CD4-positive, alpha-beta memory T cell (primary cell): ENCODE measurements around the gene UBE2J1. TPM values are rescaled to one million over a fixed set of nuclear protein-coding genes. Genes with fewer than 3 reads are reported as not detected.

Source experiments
- CTCF ChIA-PET: fragments of 350-600 bp; sonication (Branson Sonifier 250); formaldehyde crosslinking; loops from one replicate; lab custom pipeline; 2021; ENCODE audit warnings: inconsistent platforms; ENCODE audit not compliant: partially characterized antibody; lab: Charles Lee
- POLR2A ChIA-PET: fragments of 350-600 bp; sonication (Branson Sonifier 250); formaldehyde crosslinking; loops from one replicate; lab custom pipeline; 2021; ENCODE audit not compliant: partially characterized antibody; lab: Charles Lee
- DNase-seq, 5 donors: peaks; one replicate each; pipeline versions ENCODE4 v3.0.0 to v3.0.0-alpha.2; 2020 to 2022; ENCODE audit warnings: mixed read lengths in 1 of 5
- H3K27ac ChIP-seq: one replicate; pipeline ENCODE4 v1.7.0; 2013; ENCODE audit warnings: low read depth, low read length
- H3K27me3 ChIP-seq: 2 replicates; pipeline ENCODE4 v1.7.0; 2013; ENCODE audit warnings: mild to moderate bottlenecking, low read length, moderate library complexity; ENCODE audit not compliant: insufficient read depth
- H3K36me3 ChIP-seq: 2 replicates; pipeline ENCODE4 v1.7.0; 2013; ENCODE audit warnings: mild to moderate bottlenecking, low read length, moderate library complexity; ENCODE audit not compliant: insufficient read depth
- H3K4me1 ChIP-seq: 2 replicates; pipeline ENCODE4 v1.7.0; 2013; ENCODE audit warnings: mild to moderate bottlenecking, low read length, moderate library complexity; ENCODE audit not compliant: insufficient read depth
- H3K4me3 ChIP-seq, 2 donors: one replicate each; pipeline ENCODE4 v1.7.0; 2013; ENCODE audit warnings: low read length in 2 of 2, mild to moderate bottlenecking in 1 of 2
- H3K9me3 ChIP-seq, 2 donors: one replicate each; pipeline ENCODE4 v1.7.0; 2013; ENCODE audit warnings: low read length in 2 of 2, control low read depth in 1 of 2; ENCODE audit not compliant: control insufficient read depth in 1 of 2
- H3K27ac Mint-ChIP-seq, 7 donors: one replicate each; pipeline ENCODE4 v1.8.0; 2020 to 2021; ENCODE audit warnings: mixed read lengths in 7 of 7, mild to moderate bottlenecking in 6 of 7, inconsistent platforms in 3 of 7, moderate library complexity in 3 of 7
- H3K27me3 Mint-ChIP-seq, 2 donors: one replicate each; pipeline ENCODE4 v1.8.0; 2020 to 2021; ENCODE audit warnings: mixed read lengths in 2 of 2
- H3K36me3 Mint-ChIP-seq, 2 donors: one replicate each; pipeline ENCODE4 v1.8.0; 2020 to 2021; ENCODE audit warnings: mixed read lengths in 2 of 2, inconsistent platforms in 1 of 2, mild to moderate bottlenecking in 1 of 2
- H3K4me1 Mint-ChIP-seq, 4 donors: one replicate each; pipeline ENCODE4 v1.8.0; 2020 to 2021; ENCODE audit warnings: mixed read lengths in 4 of 4, mild to moderate bottlenecking in 1 of 4
- H3K4me3 Mint-ChIP-seq, 8 donors: one replicate each; pipeline ENCODE4 v1.8.0; 2020 to 2021; ENCODE audit warnings: mixed read lengths in 8 of 8, mild to moderate bottlenecking in 7 of 8, moderate library complexity in 6 of 8, inconsistent platforms in 3 of 8
- H3K9me3 Mint-ChIP-seq, 8 donors: one replicate each; pipeline ENCODE4 v1.8.0; 2020 to 2021; ENCODE audit warnings: mixed read lengths in 8 of 8, mild to moderate bottlenecking in 5 of 8, inconsistent platforms in 3 of 8, moderate library complexity in 1 of 8
- intact Hi-C: fragments of 100-400 bp; cut with micrococcal nuclease; formaldehyde crosslinking; loops from one replicate; pipeline ENCODE4 v1.15.1; 2023
- polyA plus RNA-seq, 2 donors: library from polyadenylated mRNA; unstranded; fragments of 300-500 nt; fragmentation: Illumina TruSeq; gene quantifications; one replicate each; pipeline ENCODE4 v1.2.3, GENCODE V29; 2021
- total RNA-seq, 2 experiments: library from RNA; stranded (reverse); gene quantifications; one replicate each; pipeline ENCODE4 v1.2.3, GENCODE V29; 2021

UBE2J1 gene
- total and polyA plus RNA-seq, 4 experiments from 2014 or later, result 21.9 to 53.8 (median 28.3) TPM

DNA sequence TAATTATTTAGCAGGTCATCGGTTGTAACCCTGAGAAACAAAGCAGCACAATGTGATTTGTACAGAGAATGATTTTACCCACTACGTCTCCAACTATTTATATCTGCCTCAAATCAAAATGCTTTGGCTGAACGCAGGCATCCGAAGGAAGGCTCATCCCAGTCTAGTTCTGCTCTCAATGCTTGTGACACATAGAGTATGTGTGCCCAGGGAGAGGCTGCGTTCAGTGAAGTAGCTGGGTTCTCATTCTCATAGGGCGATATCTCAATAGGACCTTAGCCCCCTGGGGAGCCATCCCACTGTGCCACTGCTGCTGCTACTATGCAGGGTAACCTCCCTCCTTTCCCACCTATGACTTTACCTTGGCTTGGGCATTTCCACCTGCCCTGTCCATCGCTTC is 37.8 kb downstream of the UBE2J1 start:
- Histone ChIP-seq H3K36me3 (no peaks in the 10 kb centered on the region), H3K4me1 (no peaks in the 10 kb centered on the region), H3K27ac (no peak overlapping the region), H3K4me3 (no peak overlapping the region), H3K27me3 (no peaks in the 10 kb centered on the region), H3K9me3 (no peaks in the 10 kb centered on the region)
- ChIA-PET CTCF (interaction anchor here (1.3 kb wide), 1 partner anchor 58 kb away, joined by 5 read pairs; no protein-coding TSS in a partner anchor), POLR2A (no interaction called here)
- no peak overlapping the region for H3K4me3 Mint-ChIP-seq
- peaks cover 2 to 4% (median 4%) of the 10 kb centered on the region in 4 donors for H3K4me1 Mint-ChIP-seq
- peak overlapping the region in 1 of 7 donors; percentile 38 for H3K27ac Mint-ChIP-seq
- DNase-seq, result no peak
- H3K9me3 Mint-ChIP-seq, result no peaks in the 10 kb centered on the region
- no peaks in the 10 kb centered on the region for H3K27me3 Mint-ChIP-seq
- H3K36me3 Mint-ChIP-seq, result peaks cover 0 to 11% of the 10 kb centered on the region in 2 donors
- intact Hi-C loops, result no loop called here

- H3K4me1 ChIP-seq, result no peaks in the 10 kb centered on the region
- peaks cover 0 to 11% of the 10 kb centered on the region in 2 donors for H3K36me3 Mint-ChIP-seq
- no peaks in the 10 kb centered on the region for H3K9me3 Mint-ChIP-seq
- no peaks in the 10 kb centered on the region for H3K27me3 ChIP-seq
- no peak overlapping the region for H3K27ac Mint-ChIP-seq
- ChIA-PET POLR2A (no interaction called here), CTCF (interaction anchor here (1.2 kb wide), 1 partner anchor 9 kb away, joined by 3 read pairs; no protein-coding TSS in a partner anchor)
- no peak for DNase-seq
- no peak overlapping the region for H3K27ac ChIP-seq
- H3K4me1 Mint-ChIP-seq, result peaks cover 4 to 6% (median 5%) of the 10 kb centered on the region in 4 donors
- H3K4me3 Mint-ChIP-seq, result no peak overlapping the region
- H3K27me3 Mint-ChIP-seq, result no peaks in the 10 kb centered on the region
- H3K9me3 ChIP-seq, result no peaks in the 10 kb centered on the region
- H3K36me3 ChIP-seq, result no peaks in the 10 kb centered on the region
- H3K4me3 ChIP-seq, result no peak overlapping the region
- intact Hi-C loops, result no loop called here
These were observed 39.5 kb downstream of the UBE2J1 start for GRCh38 chr6:89313006-89313405.

DNA sequence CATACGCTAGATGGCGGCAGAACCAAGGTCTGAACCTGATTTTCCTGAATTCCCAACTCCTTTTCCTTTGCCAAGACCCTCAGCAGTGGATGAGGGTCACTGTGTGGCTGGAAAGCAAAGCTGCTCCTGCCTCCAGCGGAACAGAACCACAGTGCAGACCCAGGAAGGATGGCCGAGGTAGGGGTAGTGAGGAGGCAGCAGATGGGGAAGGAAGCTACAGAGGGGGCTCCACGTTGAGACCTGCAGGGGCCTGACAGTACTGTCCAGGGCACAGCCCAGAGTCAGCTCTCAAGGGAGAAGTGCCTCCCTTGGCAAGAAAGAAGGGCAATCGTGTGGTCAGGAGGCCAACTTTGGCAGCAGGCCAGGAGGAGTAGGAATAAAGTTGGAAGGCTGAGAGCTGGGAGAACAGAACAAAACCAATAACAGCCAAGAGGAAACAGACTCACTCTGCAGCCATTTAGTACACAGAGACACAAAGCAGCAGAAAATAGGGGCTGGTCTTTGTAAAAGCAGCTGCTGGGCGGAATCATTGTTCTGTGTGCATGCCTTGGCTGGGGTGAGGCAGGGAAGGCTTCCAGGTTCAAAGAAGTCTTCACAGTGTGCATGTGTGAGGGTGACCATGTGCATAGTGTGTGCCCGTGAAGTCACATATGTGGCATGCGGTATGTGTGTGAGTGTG is 40.5 kb downstream of the UBE2J1 start:
- H3K4me3 ChIP-seq, result no peak overlapping the region
- H3K36me3 ChIP-seq, result no peaks in the 10 kb centered on the region
- POLR2A ChIA-PET, result interaction anchor here (1.6 kb wide), 1 partner anchor 14 kb away, joined by 4 read pairs; no protein-coding TSS in a partner anchor
- peak overlapping the region in 2 of 7 donors; percentile 52 to 83 for H3K27ac Mint-ChIP-seq
- CTCF ChIA-PET, result interaction anchor here (0.6 to 2.0 kb wide), 4 partner anchors 10 to 279 kb away, joined by 3 to 6 read pairs (median 3); no protein-coding TSS in a partner anchor
- no peak overlapping the region for H3K4me3 Mint-ChIP-seq
- H3K27ac ChIP-seq, result no peak overlapping the region
- intact Hi-C loops, result no loop called here
- no peaks in the 10 kb centered on the region for H3K9me3 Mint-ChIP-seq
- H3K36me3 Mint-ChIP-seq, result peaks cover 0 to 11% of the 10 kb centered on the region in 2 donors
- no peaks in the 10 kb centered on the region for H3K4me1 ChIP-seq
- peaks cover 4 to 7% (median 5%) of the 10 kb centered on the region in 4 donors for H3K4me1 Mint-ChIP-seq
- no peaks in the 10 kb centered on the region for H3K27me3 ChIP-seq
- H3K9me3 ChIP-seq, result no peaks in the 10 kb centered on the region
- no peaks in the 10 kb centered on the region for H3K27me3 Mint-ChIP-seq
- no peak for DNase-seq

DNA sequence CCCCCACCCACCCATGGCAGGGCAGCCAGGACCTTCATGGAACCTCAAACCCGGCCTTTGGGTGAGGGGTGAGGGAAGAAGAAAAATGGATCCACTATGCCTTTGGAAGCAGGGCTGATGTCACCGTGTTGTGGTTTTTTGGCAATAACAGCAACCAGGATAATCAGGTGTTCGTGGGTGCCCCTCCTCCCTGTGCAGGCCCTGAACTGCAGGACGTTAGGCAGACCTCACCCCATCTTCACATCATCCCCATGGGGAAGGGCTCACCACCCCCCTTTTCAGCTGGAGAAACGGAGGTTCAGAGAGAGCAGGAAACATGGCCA is 41.0 kb downstream of the UBE2J1 start:
- DNase-seq, result no peak
- CTCF ChIA-PET, result interaction anchor here (0.6 to 2.0 kb wide), 3 partner anchors 55 to 279 kb away, joined by 3 to 6 read pairs (median 3); no protein-coding TSS in a partner anchor
- Mint-ChIP-seq H3K4me1 (peaks cover 4 to 7% (median 5%) of the 10 kb centered on the region in 4 donors), H3K36me3 (peaks cover 0 to 11% of the 10 kb centered on the region in 2 donors), H3K27ac (peak overlapping the region in 1 of 7 donors; percentile 13), H3K4me3 (no peak overlapping the region), H3K9me3 (no peaks in the 10 kb centered on the region), H3K27me3 (no peaks in the 10 kb centered on the region)
- no peaks in the 10 kb centered on the region for H3K4me1 ChIP-seq
- H3K27ac ChIP-seq, result no peak overlapping the region
- no peaks in the 10 kb centered on the region for H3K27me3 ChIP-seq
- POLR2A ChIA-PET, result interaction anchor here (1.6 kb wide), 1 partner anchor 13 kb away, joined by 4 read pairs; no protein-coding TSS in a partner anchor
- H3K36me3 ChIP-seq, result no peaks in the 10 kb centered on the region
- no peaks in the 10 kb centered on the region for H3K9me3 ChIP-seq
- intact Hi-C loops, result no loop called here
- no peak overlapping the region for H3K4me3 ChIP-seq

- H3K4me3 Mint-ChIP-seq, result no peak overlapping the region
These were observed 41.6 kb downstream of the UBE2J1 start for GRCh38 chr6:89310929-89311328.

DNA sequence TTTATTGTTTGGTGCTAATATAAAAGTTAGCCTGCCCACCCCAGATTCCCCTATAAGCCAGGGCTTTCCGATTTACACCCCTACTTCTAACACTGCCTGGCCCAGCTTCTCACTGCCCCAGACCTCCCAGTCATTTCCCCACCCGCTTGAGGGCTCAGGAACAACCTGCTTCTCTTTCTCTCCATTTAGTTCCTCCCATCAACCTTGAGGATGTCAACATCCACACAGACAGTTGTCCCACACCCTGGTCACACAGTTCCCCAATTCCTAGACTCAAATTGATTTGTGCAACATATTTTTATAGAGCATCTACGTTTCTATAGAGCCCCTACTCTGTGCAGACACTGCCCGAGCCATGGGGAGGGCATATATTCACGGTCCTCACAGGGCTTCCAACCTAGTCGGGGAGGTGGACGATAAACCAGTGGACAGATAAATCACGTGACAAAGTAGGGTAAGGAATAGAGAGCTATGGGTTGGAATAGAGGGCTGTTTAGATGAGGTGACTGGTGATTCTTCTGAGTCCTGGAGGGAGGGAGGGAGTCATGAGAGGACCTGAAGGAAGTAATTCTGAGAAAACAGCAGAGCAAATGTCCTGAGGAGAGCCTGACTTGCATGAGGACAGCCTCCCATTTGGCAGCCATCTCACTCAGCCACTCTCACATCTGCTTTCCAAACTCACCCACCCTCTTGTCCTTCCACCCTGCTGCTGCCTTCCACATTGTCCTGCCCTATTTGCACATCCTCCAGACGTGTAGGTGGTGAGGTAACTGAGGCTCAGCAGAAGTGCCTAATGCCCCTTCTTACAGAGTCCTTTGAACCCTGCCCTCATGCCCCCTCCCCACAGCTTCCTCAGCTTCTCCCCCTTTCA is 43.8 kb downstream of the UBE2J1 start:
- intact Hi-C loops, result no loop called here
- Mint-ChIP-seq H3K27me3 (no peaks in the 10 kb centered on the region), H3K36me3 (no peaks in the 10 kb centered on the region), H3K4me3 (no peak overlapping the region), H3K27ac (peak overlapping the region in 2 of 7 donors; percentile 30 to 35), H3K9me3 (no peaks in the 10 kb centered on the region), H3K4me1 (peaks cover 4 to 7% (median 5%) of the 10 kb centered on the region in 4 donors)
- no peaks in the 10 kb centered on the region for H3K36me3 ChIP-seq
- H3K27me3 ChIP-seq, result no peaks in the 10 kb centered on the region
- H3K4me1 ChIP-seq, result no peaks in the 10 kb centered on the region
- H3K27ac ChIP-seq, result no peak overlapping the region
- ChIA-PET CTCF (interaction anchor here (0.8 kb wide), 1 partner anchor 64 kb away, joined by 3 read pairs; no protein-coding TSS in a partner anchor), POLR2A (interaction anchor here (1.0 to 1.2 kb wide), 2 partner anchors 11 to 35 kb away, joined by 3 read pairs; no protein-coding TSS in a partner anchor)
- no peak for DNase-seq
- no peaks in the 10 kb centered on the region for H3K9me3 ChIP-seq
- H3K4me3 ChIP-seq, result no peak overlapping the region

More at GRCh38 chr6:89310929-89311328, 41.6 kb downstream of the UBE2J1 start:
- CTCF ChIA-PET, result interaction anchor here (1.5 to 2.0 kb wide), 2 partner anchors 55 to 61 kb away, joined by 3 to 6 read pairs; no protein-coding TSS in a partner anchor
- Histone ChIP-seq H3K9me3 (no peaks in the 10 kb centered on the region), H3K27me3 (no peaks in the 10 kb centered on the region), H3K4me3 (no peak overlapping the region), H3K27ac (no peak overlapping the region), H3K36me3 (no peaks in the 10 kb centered on the region), H3K4me1 (no peaks in the 10 kb centered on the region)
- DNase-seq, result no peak
- H3K27me3 Mint-ChIP-seq, result no peaks in the 10 kb centered on the region
- H3K27ac Mint-ChIP-seq, result no peak overlapping the region
- intact Hi-C loops, result no loop called here
- POLR2A ChIA-PET, result interaction anchor here (1.6 kb wide), 1 partner anchor 13 kb away, joined by 4 read pairs; no protein-coding TSS in a partner anchor
- H3K4me1 Mint-ChIP-seq, result peaks cover 4 to 7% (median 5%) of the 10 kb centered on the region in 4 donors
- H3K36me3 Mint-ChIP-seq, result peaks cover 0 to 7% of the 10 kb centered on the region in 2 donors
- H3K9me3 Mint-ChIP-seq, result no peaks in the 10 kb centered on the region
